GM23338 (cell line): ENCODE results near the gene GUCY1A2.

Source experiments
- CREB1 ChIP-seq: fragments of 250-450 bp; sonication (Bioruptor Pico); IDR thresholded peaks from 2 replicates; pipeline ENCODE4 v1.5.0; 2020; ENCODE audit warnings: low read depth, mild to moderate bottlenecking, moderate library complexity
- CTCF ChIP-seq, 2 experiments: fragments of 200-600 bp in 1 of 2; sonication (generic) in 1 of 2; conservative IDR thresholded peaks; 2 replicates each; pipeline versions ENCODE4 v1.5.1 to v1.6.1; 2016 to 2017; ENCODE audit warnings: antibody characterized with exemption in 2 of 2, low read depth in 2 of 2, mild to moderate bottlenecking in 2 of 2, moderate library complexity in 1 of 2
- EZH2 ChIP-seq: fragments of 200-600 bp; sonication (generic); IDR thresholded peaks from one replicate; pipeline ENCODE4 v1.8.0; 2017; ENCODE audit warnings: antibody characterized with exemption, mild to moderate bottlenecking, low read depth; ENCODE audit not compliant: unreplicated experiment
- EZH2phosphoT487 ChIP-seq: fragments of 200-600 bp; sonication (generic); IDR thresholded peaks from one replicate; pipeline ENCODE4 v1.8.1; 2018; ENCODE audit warnings: antibody characterized with exemption; ENCODE audit not compliant: unreplicated experiment
- JUNB ChIP-seq: IDR thresholded peaks from one replicate; pipeline ENCODE4 v1.6.1; 2016; ENCODE audit warnings: antibody characterized with exemption; ENCODE audit not compliant: unreplicated experiment
- NANOG ChIP-seq: IDR thresholded peaks from 2 replicates; pipeline ENCODE4 v1.6.1; 2016; ENCODE audit warnings: antibody characterized with exemption, borderline replicate concordance
- POLR2AphosphoS5 ChIP-seq: IDR thresholded peaks from 2 replicates; pipeline ENCODE4 v1.6.1; 2016; ENCODE audit warnings: antibody characterized with exemption, low read depth
- REST ChIP-seq: IDR thresholded peaks from one replicate; pipeline ENCODE4 v1.6.1; 2018; ENCODE audit warnings: antibody characterized with exemption; ENCODE audit not compliant: unreplicated experiment
- TF ChIP-seq, protein P1 (sequence below): fragments of 250-450 bp; sonication (Bioruptor Pico); IDR thresholded peaks from 2 replicates; pipeline ENCODE4 v1.5.0; 2020; ENCODE audit warnings: mild to moderate bottlenecking, moderate library complexity

DNA sequence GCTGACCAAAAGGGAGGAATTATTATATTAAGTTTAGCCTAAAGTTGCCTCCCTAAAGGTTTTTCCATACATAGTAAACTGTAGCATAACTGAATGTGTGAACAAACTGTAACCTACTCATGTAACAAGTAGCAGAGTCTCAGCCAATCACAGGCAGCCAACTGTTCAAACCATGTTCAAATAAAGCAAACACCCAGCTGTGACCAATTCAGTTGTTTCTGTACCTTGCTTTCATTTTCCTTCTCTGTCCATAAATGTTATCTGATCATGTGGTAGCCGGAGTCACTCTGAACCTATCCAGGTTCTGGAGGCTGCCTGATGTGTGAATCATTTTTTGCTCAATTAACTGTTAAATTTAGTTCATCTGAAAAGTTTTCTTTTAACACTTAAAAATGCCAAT is 373.5 kb downstream of the GUCY1A2 start:
- TF ChIP-seq CTCF (conservative IDR thresholded peaks at IDR 0.05; ENCODE audit: low read depth in 2 of 2) (no peak), CREB1 (CRISPR knock-in tag) (no peak), POLR2AphosphoS5 (no peak), REST (no peak), EZH2phosphoT487 (no peak), JUNB (no peak), NANOG (no peak), EZH2 (no peak)
- TF ChIP-seq, protein P1, sequence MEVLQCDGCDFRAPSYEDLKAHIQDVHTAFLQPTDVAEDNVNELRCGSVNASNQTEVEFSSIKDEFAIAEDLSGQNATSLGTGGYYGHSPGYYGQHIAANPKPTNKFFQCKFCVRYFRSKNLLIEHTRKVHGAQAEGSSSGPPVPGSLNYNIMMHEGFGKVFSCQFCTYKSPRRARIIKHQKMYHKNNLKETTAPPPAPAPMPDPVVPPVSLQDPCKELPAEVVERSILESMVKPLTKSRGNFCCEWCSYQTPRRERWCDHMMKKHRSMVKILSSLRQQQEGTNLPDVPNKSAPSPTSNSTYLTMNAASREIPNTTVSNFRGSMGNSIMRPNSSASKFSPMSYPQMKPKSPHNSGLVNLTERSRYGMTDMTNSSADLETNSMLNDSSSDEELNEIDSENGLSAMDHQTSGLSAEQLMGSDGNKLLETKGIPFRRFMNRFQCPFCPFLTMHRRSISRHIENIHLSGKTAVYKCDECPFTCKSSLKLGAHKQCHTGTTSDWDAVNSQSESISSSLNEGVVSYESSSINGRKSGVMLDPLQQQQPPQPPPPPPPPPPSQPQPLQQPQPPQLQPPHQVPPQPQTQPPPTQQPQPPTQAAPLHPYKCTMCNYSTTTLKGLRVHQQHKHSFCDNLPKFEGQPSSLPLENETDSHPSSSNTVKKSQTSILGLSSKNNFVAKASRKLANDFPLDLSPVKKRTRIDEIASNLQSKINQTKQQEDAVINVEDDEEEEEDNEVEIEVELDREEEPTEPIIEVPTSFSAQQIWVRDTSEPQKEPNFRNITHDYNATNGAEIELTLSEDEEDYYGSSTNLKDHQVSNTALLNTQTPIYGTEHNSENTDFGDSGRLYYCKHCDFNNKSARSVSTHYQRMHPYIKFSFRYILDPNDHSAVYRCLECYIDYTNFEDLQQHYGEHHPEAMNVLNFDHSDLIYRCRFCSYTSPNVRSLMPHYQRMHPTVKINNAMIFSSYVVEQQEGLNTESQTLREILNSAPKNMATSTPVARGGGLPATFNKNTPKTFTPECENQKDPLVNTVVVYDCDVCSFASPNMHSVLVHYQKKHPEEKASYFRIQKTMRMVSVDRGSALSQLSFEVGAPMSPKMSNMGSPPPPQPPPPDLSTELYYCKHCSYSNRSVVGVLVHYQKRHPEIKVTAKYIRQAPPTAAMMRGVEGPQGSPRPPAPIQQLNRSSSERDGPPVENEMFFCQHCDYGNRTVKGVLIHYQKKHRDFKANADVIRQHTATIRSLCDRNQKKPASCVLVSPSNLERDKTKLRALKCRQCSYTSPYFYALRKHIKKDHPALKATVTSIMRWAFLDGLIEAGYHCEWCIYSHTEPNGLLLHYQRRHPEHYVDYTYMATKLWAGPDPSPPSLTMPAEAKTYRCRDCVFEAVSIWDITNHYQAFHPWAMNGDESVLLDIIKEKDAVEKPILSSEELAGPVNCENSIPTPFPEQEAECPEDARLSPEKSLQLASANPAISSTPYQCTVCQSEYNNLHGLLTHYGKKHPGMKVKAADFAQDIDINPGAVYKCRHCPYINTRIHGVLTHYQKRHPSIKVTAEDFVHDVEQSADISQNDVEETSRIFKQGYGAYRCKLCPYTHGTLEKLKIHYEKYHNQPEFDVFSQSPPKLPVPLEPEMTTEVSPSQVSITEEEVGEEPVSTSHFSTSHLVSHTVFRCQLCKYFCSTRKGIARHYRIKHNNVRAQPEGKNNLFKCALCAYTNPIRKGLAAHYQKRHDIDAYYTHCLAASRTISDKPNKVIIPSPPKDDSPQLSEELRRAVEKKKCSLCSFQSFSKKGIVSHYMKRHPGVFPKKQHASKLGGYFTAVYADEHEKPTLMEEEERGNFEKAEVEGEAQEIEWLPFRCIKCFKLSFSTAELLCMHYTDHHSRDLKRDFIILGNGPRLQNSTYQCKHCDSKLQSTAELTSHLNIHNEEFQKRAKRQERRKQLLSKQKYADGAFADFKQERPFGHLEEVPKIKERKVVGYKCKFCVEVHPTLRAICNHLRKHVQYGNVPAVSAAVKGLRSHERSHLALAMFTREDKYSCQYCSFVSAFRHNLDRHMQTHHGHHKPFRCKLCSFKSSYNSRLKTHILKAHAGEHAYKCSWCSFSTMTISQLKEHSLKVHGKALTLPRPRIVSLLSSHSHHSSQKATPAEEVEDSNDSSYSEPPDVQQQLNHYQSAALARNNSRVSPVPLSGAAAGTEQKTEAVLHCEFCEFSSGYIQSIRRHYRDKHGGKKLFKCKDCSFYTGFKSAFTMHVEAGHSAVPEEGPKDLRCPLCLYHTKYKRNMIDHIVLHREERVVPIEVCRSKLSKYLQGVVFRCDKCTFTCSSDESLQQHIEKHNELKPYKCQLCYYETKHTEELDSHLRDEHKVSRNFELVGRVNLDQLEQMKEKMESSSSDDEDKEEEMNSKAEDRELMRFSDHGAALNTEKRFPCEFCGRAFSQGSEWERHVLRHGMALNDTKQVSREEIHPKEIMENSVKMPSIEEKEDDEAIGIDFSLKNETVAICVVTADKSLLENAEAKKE (CRISPR knock-in tag) = no peak
